Gastrocnemius medialis (tissue), 4 donors: ENCODE data around the gene C19orf25.

Experiments
- POLR2A ChIP-seq, 2 donors: fragments of 450-650 bp; IDR thresholded peaks; one replicate each; pipeline ENCODE4 v1.6.1; 2017; ENCODE audit warnings: antibody characterized with exemption in 2 of 2, mild to moderate bottlenecking in 2 of 2, moderate library complexity in 2 of 2
- TF ChIP-seq, protein P1 (sequence below), 5 experiments: fragments of 450-650 bp in 3 of 5; fragments of 200-600 bp in 2 of 5; sonication (generic) in 2 of 5; IDR thresholded peaks in 4 of 5; conservative IDR thresholded peaks in 1 of 5; 1 replicate in 4 of 5; 2 replicates in 1 of 5; pipeline ENCODE4 v1.5.1; 2016 to 2019; ENCODE audit warnings: antibody characterized with exemption in 5 of 5, mild to moderate bottlenecking in 3 of 5, moderate library complexity in 3 of 5

DNA sequence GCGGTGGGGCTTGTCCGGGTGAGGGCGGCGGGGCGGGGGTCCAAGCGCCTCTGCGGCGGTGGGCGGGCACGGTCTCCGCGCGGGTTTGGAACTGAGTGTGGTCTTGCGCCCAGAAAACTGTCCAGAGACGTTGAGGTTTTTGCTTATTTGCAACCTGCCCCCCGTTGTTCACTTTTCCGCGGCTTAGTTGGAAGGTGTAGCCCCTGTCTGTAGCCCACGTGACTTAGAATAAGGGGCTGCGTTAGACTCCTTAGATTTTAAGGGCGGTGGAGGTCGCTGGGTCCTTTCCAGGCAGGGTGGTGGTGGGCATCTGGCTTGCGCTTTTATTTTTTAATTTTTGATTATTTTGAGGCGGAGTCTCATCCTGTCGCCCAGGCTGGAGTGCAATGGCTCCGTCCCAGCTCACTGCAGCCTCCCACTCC, 40.1 kb downstream of the C19orf25 start:
- TF ChIP-seq, protein P1, sequence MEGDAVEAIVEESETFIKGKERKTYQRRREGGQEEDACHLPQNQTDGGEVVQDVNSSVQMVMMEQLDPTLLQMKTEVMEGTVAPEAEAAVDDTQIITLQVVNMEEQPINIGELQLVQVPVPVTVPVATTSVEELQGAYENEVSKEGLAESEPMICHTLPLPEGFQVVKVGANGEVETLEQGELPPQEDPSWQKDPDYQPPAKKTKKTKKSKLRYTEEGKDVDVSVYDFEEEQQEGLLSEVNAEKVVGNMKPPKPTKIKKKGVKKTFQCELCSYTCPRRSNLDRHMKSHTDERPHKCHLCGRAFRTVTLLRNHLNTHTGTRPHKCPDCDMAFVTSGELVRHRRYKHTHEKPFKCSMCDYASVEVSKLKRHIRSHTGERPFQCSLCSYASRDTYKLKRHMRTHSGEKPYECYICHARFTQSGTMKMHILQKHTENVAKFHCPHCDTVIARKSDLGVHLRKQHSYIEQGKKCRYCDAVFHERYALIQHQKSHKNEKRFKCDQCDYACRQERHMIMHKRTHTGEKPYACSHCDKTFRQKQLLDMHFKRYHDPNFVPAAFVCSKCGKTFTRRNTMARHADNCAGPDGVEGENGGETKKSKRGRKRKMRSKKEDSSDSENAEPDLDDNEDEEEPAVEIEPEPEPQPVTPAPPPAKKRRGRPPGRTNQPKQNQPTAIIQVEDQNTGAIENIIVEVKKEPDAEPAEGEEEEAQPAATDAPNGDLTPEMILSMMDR (IDR thresholded peaks at IDR 0.05 in 4 of 5, conservative IDR thresholded peaks at IDR 0.05 in 1 of 5): no peak
- no peak for TF ChIP-seq POLR2A (IDR thresholded peaks at IDR 0.05)
